ENCODE measurements around the gene SMPDL3A. TPM values are rescaled to one million over a fixed set of nuclear protein-coding genes. Genes with fewer than 3 reads are reported as not detected.

SMPDL3A gene
- polyA plus RNA-seq, 1 experiment, result 105 TPM

GRCh38 chr6:122809691-122810090 is 20.6 kb downstream of the SMPDL3A start:
- Histone ChIP-seq H3K27ac (ENCODE audit: low read depth, low read length) (no peak overlapping the region), H3K27me3 (ENCODE audit: control insufficient read depth, insufficient read depth, low read length) (no peaks in the 10 kb centered on the region), H3K9me3 (ENCODE audit: control insufficient read depth, insufficient read depth, low read length) (no peaks in the 10 kb centered on the region), H3K4me3 (ENCODE audit: low read depth, low read length) (no peak overlapping the region)
- ChIA-PET CTCF (interaction anchor here (1.3 to 2.8 kb wide), 2 partner anchors 20 to 29 kb away, joined by 4 to 16 read pairs; partner anchors contain the start of gene SMPDL3A), POLR2A (interaction anchor here (2.6 kb wide), 1 partner anchor 21 kb away, joined by 29 read pairs; the partner anchor contains the start of gene SMPDL3A)
- TF ChIP-seq CTCF (IDR thresholded peaks at IDR 0.05; ENCODE audit: low read depth, low read length), result no peak
- DNase-seq (ENCODE audit: low read depth, low spot score), result no peak

- Histone ChIP-seq H3K27ac (ENCODE audit: low read depth, low read length) (no peak overlapping the region), H3K4me3 (ENCODE audit: low read depth, low read length) (no peak overlapping the region), H3K9me3 (ENCODE audit: control insufficient read depth, insufficient read depth, low read length) (no peaks in the 10 kb centered on the region), H3K27me3 (ENCODE audit: control insufficient read depth, insufficient read depth, low read length) (no peaks in the 10 kb centered on the region)
- no peak for DNase-seq (ENCODE audit: low read depth, low spot score)
- POLR2A ChIA-PET, result interaction anchor here (2.6 to 3.6 kb wide), 2 partner anchors 21 kb away, joined by 8 to 29 read pairs; partner anchors contain the start of gene SMPDL3A
- no peak for TF ChIP-seq CTCF (IDR thresholded peaks at IDR 0.05; ENCODE audit: low read depth, low read length)
- CTCF ChIA-PET, result interaction anchor here (1.3 to 2.8 kb wide), 2 partner anchors 21 to 29 kb away, joined by 4 to 16 read pairs; partner anchors contain the start of gene SMPDL3A
These were observed 21.1 kb downstream of the SMPDL3A start for GRCh38 chr6:122810189-122810588.

GRCh38 chr6:122817358-122817757 is 28.3 kb downstream of the SMPDL3A start:
- Histone ChIP-seq H3K27ac (ENCODE audit: low read depth, low read length) (no peak overlapping the region), H3K27me3 (ENCODE audit: control insufficient read depth, insufficient read depth, low read length) (no peaks in the 10 kb centered on the region), H3K4me3 (ENCODE audit: low read depth, low read length) (no peak overlapping the region), H3K9me3 (ENCODE audit: control insufficient read depth, insufficient read depth, low read length) (no peaks in the 10 kb centered on the region)
- ChIA-PET CTCF (interaction anchor here (0.6 kb wide), 1 partner anchor 19 kb away, joined by 4 read pairs; no protein-coding TSS in a partner anchor), POLR2A (no interaction called here)
- no peak for TF ChIP-seq CTCF (IDR thresholded peaks at IDR 0.05; ENCODE audit: low read depth, low read length)
- DNase-seq (ENCODE audit: low read depth, low spot score), result no peak

- DNase-seq (ENCODE audit: low read depth, low spot score), result no peak
- Histone ChIP-seq H3K9me3 (ENCODE audit: control insufficient read depth, insufficient read depth, low read length) (no peaks in the 10 kb centered on the region), H3K27ac (ENCODE audit: low read depth, low read length) (no peak overlapping the region), H3K27me3 (ENCODE audit: control insufficient read depth, insufficient read depth, low read length) (no peaks in the 10 kb centered on the region), H3K4me3 (ENCODE audit: low read depth, low read length) (no peak overlapping the region)
- ChIA-PET CTCF (interaction anchor here (0.6 to 1.3 kb wide), 3 partner anchors 19 to 365 kb away, joined by 3 to 4 read pairs (median 4); no protein-coding TSS in a partner anchor), POLR2A (no interaction called here)
- no peak for TF ChIP-seq CTCF (IDR thresholded peaks at IDR 0.05; ENCODE audit: low read depth, low read length)
These were observed 28.7 kb downstream of the SMPDL3A start for GRCh38 chr6:122817766-122818165.

GRCh38 chr6:122818866-122819265 is 29.8 kb downstream of the SMPDL3A start:
- Histone ChIP-seq H3K9me3 (ENCODE audit: control insufficient read depth, insufficient read depth, low read length) (no peaks in the 10 kb centered on the region), H3K27ac (ENCODE audit: low read depth, low read length) (no peak overlapping the region), H3K4me3 (ENCODE audit: low read depth, low read length) (no peak overlapping the region), H3K27me3 (ENCODE audit: control insufficient read depth, insufficient read depth, low read length) (no peaks in the 10 kb centered on the region)
- POLR2A ChIA-PET, result no interaction called here
- TF ChIP-seq CTCF (IDR thresholded peaks at IDR 0.05; ENCODE audit: low read depth, low read length), result no peak
- CTCF ChIA-PET, result interaction anchor here (1.0 to 1.3 kb wide), 2 partner anchors 21 to 29 kb away, joined by 4 read pairs; partner anchors contain the start of gene SMPDL3A
- no peak for DNase-seq (ENCODE audit: low read depth, low spot score)

Data from AG04450 (cell line).